Measurements from ENCODE around the gene BMP7.

Gene BMP7

DNA sequence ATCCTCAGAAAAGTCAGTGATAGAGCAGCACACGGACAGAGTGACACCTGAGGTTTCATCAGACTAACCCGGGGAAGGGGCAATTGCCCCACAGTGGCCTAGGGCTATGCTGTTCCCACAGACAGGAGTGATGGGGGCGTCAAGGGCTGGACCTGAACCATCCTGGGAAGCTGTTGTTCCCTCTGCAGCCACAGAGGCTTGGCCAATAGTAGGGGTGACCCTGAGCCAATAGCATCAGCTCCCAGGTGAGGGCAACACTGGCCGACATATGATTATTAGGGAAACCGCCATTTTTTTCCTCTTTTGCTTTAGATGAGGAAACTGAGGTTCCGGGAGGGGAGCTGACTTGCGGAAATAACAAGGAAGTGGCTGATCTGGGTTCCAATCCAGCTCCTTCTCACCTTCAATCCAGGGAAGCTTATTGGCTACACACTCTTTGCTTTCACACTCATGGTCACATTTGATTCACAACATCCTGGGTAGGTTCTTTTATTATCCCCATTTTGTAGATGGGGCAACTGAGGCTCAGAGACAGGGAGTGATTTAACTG, 126.0 kb downstream of the BMP7 start:
- Mint-ChIP-seq H3K27me3 (peaks cover 5% of the 10 kb centered on the region), H3K27ac (no peak overlapping the region), H3K4me3 (no peak overlapping the region), H3K9me3 (no peaks in the 10 kb centered on the region), H3K4me1 (no peaks in the 10 kb centered on the region), H3K36me3 (no peaks in the 10 kb centered on the region)
- CTCF ChIA-PET, result interaction anchor here (1.1 kb wide), 1 partner anchor 45 kb away, joined by 3 read pairs; no protein-coding TSS in a partner anchor
- no peak for DNase-seq

DNA sequence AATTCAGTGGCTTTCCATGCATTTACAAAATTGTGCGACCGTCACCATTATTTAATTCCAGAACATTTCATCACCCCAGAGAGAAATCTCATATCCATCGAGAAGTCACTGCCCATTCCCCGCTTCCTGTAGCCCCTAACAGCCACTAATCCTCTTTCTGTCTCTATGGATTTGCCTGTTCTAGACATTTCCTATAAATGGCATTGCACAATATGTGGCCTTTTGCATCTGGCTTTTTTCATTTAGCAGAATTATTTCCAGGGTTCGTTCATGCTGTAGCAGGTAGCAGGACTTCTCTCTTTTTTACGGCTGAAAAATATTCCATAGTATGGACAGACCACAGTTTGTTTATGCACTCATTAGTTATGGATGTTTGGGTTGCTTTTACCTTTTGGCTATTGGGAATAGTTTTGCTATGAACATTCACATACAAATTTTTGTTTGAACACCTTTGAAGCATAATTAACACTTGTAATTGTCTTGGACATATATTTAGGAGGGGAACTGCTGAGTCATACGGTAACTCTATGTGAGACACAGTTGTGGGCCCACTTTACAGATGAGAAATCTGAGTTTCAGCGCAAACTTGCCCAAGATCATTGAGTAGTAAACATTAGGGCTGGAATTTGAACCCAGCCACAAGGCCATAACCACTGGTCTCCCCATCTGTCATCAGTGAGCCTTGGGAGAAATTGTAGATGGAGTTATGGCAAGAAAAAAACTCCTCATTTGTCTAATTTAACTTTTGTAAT, 126.9 kb downstream of the BMP7 start:
- Mint-ChIP-seq H3K36me3 (no peaks in the 10 kb centered on the region), H3K4me1 (no peaks in the 10 kb centered on the region), H3K4me3 (no peak overlapping the region), H3K27ac (no peak overlapping the region), H3K9me3 (no peaks in the 10 kb centered on the region), H3K27me3 (peaks cover 10% of the 10 kb centered on the region)
- CTCF ChIA-PET, result no interaction called here
- no peak for DNase-seq

DNA sequence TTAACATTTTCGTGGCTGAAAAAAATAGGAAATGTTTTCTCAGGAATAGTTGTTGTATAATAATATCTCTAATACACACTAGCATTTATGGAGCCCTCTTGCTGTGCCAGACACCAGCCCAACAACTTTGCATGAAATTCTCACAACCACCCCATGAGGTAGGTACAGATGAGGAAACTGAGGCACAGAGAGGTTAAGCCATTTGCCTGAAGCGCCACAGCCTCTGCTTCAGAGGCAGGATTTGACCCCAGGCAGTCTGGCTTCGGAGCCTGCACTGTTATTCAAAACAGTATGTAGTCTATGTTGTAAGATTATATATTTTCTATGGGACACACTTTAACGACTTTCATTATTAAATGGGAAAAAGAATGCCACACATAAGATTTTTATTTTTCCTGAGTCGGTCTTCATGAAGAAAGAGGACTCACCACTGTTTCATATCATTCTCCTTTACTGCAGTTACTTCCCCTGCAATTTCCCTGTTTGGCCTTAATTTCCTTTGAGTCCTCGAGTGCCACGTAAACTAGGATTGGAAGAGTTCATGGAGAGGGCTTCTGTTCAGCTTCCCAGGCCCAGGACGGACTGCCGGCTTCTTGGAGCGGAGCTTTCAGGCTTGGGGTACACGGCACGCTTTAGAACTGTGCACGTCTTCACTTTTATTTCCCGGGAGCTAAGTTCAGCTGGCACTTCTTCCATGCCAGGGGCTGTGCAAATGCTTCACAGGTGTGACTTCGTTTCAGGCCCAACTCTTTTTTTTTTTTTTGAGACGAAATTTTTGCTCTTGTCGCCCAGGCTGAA, 128.0 kb downstream of the BMP7 start:
- no peak for DNase-seq
- CTCF ChIA-PET, result no interaction called here
- H3K27me3 Mint-ChIP-seq, result peaks cover 20% of the 10 kb centered on the region
- no peak overlapping the region for H3K27ac Mint-ChIP-seq
- H3K4me3 Mint-ChIP-seq, result no peak overlapping the region
- H3K36me3 Mint-ChIP-seq, result no peaks in the 10 kb centered on the region
- H3K9me3 Mint-ChIP-seq, result no peaks in the 10 kb centered on the region
- no peaks in the 10 kb centered on the region for H3K4me1 Mint-ChIP-seq

DNA sequence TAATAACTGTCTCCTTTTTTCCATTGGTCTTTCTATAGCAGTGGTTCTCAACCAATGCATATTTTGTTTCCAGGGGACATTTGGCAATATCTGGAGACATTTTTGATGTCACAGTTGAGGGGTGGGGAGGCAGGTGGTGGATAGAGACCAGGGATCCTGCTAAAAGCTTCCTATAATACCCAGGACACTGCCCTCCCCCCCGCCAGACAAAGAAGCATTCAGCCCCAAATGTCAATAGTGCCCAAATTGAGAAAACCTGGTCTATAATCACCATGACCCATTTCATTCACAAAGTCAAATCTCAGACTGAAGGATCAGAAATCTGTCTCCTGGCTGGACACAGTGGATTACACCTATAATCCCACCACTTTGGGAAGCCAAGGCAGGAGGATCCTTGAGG, 128.8 kb downstream of the BMP7 start:
- H3K27ac Mint-ChIP-seq, result no peak overlapping the region
- no peak for DNase-seq
- peaks cover 20% of the 10 kb centered on the region for H3K27me3 Mint-ChIP-seq
- no peak overlapping the region for H3K4me3 Mint-ChIP-seq
- H3K36me3 Mint-ChIP-seq, result no peaks in the 10 kb centered on the region
- CTCF ChIA-PET, result no interaction called here
- H3K9me3 Mint-ChIP-seq, result no peaks in the 10 kb centered on the region
- no peaks in the 10 kb centered on the region for H3K4me1 Mint-ChIP-seq

DNA sequence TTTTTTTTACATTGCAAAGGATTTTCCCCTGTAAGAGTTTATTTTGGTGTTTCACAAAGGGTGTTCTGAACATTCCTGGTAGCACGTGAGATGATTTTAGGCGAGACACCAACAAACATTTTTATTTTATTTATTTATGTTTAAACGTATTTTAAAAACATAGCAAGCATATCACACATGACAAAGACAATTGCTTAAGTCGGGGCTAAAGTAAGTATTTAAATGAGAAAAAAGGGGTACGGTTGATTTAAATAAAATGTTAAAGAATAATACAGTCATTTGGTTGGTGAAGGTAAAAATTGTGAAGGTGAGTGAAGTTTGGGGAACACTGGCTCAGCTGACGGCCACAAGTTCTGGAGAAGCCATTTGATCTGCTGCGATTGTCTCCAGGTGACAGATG, 129.7 kb downstream of the BMP7 start:
- Mint-ChIP-seq H3K4me3 (no peak overlapping the region), H3K27ac (no peak overlapping the region), H3K36me3 (no peaks in the 10 kb centered on the region), H3K9me3 (no peaks in the 10 kb centered on the region), H3K4me1 (no peaks in the 10 kb centered on the region), H3K27me3 (peaks cover 23% of the 10 kb centered on the region)
- DNase-seq, result no peak
- CTCF ChIA-PET, result no interaction called here

DNA sequence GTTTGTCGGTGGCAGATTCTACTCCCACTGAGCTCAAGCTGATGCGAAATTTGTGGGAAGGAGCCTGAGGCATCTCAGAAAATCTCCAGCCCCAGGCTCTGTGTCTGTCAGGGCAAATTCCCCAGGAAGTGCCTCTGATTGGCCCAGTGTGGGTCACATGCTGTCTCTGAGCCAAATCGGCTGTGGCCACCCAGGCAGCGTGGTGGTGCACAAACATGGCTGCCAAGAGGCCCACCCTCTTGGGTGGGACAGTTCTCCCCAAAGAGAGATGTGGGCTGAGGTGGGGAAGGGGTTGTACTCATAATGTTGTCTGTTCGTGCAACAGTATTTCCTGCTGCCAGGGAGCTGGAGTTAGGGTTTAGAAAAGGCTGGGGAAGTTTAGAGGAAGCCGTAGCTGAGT, 130.6 kb downstream of the BMP7 start:
- Mint-ChIP-seq H3K36me3 (no peaks in the 10 kb centered on the region), H3K27me3 (peaks cover 23% of the 10 kb centered on the region), H3K9me3 (no peaks in the 10 kb centered on the region), H3K4me1 (no peaks in the 10 kb centered on the region), H3K27ac (no peak overlapping the region), H3K4me3 (no peak overlapping the region)
- no peak for DNase-seq
- CTCF ChIA-PET, result no interaction called here

DNA sequence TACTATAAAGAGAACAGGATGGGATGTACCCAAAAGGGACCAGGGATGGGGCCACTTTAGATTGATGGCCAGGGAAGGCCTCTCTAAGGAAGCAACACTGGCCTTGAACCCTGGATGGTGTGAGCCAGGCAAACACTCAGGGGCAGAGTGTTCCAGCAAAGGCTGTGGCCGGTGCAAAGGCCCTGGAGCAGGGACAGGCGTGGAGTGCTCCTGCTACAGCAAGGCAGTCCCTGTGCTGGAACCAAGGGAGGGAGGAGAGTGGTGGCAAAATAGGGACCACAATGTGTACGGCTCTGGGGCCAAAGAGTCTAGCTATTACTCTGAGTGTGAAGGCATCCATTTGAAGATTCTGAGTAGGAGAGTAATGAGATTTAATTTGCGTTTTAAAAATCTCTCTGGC, 131.6 kb downstream of the BMP7 start:
- H3K4me1 Mint-ChIP-seq, result no peaks in the 10 kb centered on the region
- no peaks in the 10 kb centered on the region for H3K36me3 Mint-ChIP-seq
- H3K9me3 Mint-ChIP-seq, result no peaks in the 10 kb centered on the region
- DNase-seq, result no peak
- H3K27me3 Mint-ChIP-seq, result peaks cover 23% of the 10 kb centered on the region
- H3K4me3 Mint-ChIP-seq, result no peak overlapping the region
- CTCF ChIA-PET, result no interaction called here
- no peak overlapping the region for H3K27ac Mint-ChIP-seq

DNA sequence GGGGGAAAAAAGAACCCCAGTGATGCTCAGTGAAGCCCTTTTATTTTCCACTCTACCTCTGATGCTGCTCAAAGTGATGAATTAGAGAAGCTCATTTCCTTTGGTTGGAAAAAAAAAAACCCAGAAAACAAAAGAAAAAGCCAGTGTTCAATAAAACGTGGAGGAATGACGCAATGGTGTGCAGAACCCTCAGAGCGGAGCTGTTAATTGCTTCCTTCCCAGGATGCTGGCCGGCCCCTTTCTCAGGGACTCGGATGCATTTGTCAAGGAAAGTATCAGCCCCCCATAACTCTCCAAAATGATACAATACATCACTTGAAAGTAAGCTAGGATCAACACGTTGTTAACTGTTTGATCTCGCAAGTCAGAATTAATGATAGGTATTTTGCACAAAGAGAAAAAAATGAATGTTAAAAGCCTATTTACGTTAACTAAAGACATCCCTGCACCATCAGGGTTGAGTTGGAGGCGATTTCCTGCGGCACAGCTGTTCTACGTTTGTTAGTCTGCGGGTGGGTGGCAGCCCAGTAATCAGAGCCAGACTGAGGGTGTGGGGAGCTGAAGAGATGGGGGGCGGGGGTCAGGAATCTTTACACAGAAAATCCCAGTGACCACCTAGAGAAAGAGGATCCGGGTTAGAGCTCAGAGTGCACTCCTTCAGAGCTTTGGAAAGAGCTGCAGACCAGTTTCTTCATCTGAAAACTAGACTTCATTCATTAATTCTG, 132.4 kb downstream of the BMP7 start:
- H3K36me3 Mint-ChIP-seq, result no peaks in the 10 kb centered on the region
- CTCF ChIA-PET, result no interaction called here
- peaks cover 23% of the 10 kb centered on the region for H3K27me3 Mint-ChIP-seq
- no peak overlapping the region for H3K27ac Mint-ChIP-seq
- no peak overlapping the region for H3K4me3 Mint-ChIP-seq
- H3K4me1 Mint-ChIP-seq, result no peaks in the 10 kb centered on the region
- no peaks in the 10 kb centered on the region for H3K9me3 Mint-ChIP-seq
- no peak for DNase-seq

DNA sequence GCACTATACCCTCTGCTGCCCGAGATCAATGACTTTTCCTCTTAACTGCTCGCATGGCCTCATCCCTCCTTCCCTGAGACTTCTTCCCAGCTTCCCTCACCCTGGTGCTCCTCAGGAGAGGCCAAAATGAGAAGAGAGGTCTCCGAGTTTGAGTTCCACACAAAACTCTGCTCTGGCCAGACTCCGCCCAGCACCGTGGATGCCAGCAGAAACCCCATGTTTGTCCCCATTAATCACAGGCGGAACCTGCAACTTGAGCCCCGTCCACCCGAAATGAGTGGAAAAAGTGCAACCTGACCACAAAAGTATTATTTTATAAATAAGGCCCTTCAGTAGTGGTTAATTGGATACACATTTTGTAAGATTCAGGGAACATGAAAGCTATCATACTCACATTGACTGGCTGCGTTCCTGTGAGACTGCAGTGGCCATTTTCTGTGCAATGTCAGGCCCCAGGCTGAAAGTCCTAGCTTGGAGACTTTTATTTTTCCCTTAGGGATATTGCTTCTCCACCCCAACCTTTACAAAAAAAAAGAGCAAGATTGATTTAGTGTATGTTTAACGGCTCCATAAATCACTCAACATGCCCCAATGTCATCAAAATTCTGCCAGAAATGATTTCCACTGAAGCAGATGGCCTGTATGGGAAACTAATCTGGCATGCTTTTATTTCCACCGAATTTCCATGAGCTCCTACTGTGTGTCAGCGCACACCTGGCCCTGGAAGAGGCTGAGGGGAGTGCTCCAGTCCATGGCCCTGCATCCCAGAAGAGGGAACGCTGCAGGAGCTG, 134.6 kb downstream of the BMP7 start:
- no peak overlapping the region for H3K4me3 Mint-ChIP-seq
- CTCF ChIA-PET, result no interaction called here
- no peak overlapping the region for H3K27ac Mint-ChIP-seq
- no peaks in the 10 kb centered on the region for H3K4me1 Mint-ChIP-seq
- H3K36me3 Mint-ChIP-seq, result no peaks in the 10 kb centered on the region
- no peaks in the 10 kb centered on the region for H3K9me3 Mint-ChIP-seq
- DNase-seq, result no peak
- H3K27me3 Mint-ChIP-seq, result peaks cover 23% of the 10 kb centered on the region

DNA sequence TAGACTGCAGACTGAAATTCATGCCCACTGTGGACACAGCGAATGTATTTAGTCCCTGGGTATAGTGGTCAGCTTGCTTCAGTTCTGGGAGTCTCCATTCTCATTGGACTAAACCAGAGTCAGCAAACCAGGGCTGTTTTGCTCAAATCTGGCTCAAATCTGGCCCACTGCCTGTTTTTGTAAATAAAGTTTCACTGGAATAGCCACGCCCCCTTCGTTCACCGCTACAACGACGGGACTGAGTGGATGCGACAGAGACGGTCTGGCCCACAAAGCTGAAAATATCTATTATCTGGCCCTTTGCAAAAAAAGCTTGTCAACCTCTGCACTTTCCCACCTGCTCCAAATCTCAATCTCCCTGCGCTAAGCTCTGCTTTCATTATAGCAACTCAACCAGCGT, 135.4 kb downstream of the BMP7 start:
- CTCF ChIA-PET, result no interaction called here
- no peak overlapping the region for H3K27ac Mint-ChIP-seq
- H3K27me3 Mint-ChIP-seq, result peaks cover 25% of the 10 kb centered on the region
- H3K4me1 Mint-ChIP-seq, result peaks cover 5% of the 10 kb centered on the region
- no peaks in the 10 kb centered on the region for H3K9me3 Mint-ChIP-seq
- no peak overlapping the region for H3K4me3 Mint-ChIP-seq
- DNase-seq, result no peak
- no peaks in the 10 kb centered on the region for H3K36me3 Mint-ChIP-seq

DNA sequence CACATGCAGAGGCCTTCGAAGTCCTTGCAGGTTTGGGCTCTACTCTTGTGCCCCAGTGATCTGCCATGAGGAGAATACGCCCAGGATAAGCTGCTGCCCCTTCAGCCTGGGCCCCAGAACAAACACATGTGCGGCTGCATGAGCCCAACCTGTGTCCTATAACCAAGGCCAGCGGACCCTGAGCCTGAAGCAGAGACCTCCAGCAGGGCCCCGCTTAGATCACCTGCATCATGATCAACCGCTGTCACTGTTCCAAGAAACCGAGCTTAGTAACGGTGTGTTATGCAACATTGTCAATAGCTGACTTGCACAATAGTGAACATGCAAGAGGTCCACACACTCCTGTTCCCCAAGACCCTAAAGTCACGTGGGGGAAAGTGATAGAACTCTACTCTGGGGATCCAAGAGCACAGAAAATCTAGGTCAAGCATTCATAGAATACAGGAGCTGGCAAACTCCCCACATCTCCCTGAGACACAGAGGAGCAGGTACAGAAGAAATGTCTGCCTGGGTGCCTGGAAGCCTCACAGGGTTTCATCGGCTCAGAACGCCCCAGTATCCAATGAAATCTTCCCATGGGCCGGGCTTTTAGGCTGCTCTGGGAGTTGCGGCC, 136.2 kb downstream of the BMP7 start:
- no peaks in the 10 kb centered on the region for H3K36me3 Mint-ChIP-seq
- no peak for DNase-seq
- H3K9me3 Mint-ChIP-seq, result no peaks in the 10 kb centered on the region
- CTCF ChIA-PET, result no interaction called here
- H3K27ac Mint-ChIP-seq, result no peak overlapping the region
- H3K27me3 Mint-ChIP-seq, result peaks cover 27% of the 10 kb centered on the region
- H3K4me1 Mint-ChIP-seq, result peaks cover 5% of the 10 kb centered on the region
- no peak overlapping the region for H3K4me3 Mint-ChIP-seq

DNA sequence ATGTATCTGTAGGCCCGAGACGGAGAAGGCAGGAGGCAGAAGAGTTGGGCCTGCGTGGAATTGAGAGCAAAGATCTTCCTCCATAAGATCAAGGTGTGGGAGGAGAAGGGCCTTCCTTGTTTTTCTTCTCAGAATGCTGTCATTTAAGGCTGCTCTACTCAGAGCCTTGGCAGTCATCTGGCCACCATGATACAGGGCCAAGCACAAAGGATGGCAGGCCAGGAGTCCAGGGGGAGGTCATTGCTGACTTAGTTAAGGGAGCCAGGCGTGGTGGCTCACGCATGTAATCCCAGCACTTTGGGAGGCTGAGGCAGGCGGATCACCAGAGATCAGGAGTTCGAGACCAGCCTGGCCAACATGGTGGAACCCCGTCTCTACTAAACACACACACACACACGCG, 137.1 kb downstream of the BMP7 start:
- no peaks in the 10 kb centered on the region for H3K36me3 Mint-ChIP-seq
- H3K4me3 Mint-ChIP-seq, result no peak overlapping the region
- H3K4me1 Mint-ChIP-seq, result peaks cover 5% of the 10 kb centered on the region
- CTCF ChIA-PET, result no interaction called here
- H3K27ac Mint-ChIP-seq, result no peak overlapping the region
- H3K27me3 Mint-ChIP-seq, result peaks cover 23% of the 10 kb centered on the region
- no peak for DNase-seq
- H3K9me3 Mint-ChIP-seq, result no peaks in the 10 kb centered on the region

DNA sequence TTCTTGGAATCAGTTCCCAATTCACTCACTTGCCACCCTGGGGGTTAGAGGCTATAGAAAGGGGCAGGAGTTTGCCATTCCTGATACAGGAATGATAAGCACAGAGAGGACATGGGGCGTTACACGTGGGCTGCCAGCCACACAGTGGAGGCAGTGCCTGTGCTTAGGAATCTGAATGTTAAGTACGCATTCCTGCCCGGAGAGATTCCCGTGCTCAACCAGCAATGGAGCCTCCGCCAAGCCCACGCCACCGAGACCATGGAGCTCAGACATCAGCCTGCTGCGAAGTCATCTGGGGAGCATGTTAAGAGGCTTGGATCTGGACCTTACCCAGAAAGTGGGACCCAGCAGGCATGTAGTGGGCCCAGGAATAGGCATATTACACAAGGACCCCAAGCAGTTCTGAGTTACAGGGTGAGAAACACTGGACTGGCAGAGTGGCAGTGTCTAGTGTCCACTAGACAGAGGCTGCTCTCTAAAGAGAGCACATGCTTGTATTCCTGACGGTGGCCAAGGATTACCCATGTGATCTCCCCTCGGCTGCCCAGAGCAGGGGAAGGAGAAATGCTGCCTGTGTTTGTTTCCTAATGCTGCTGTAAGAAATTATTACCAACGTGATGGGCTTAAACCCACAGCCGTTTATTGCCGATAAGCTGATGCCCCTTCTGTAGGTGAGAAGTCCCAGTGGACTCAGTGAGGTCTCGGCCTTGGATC, 138.2 kb downstream of the BMP7 start:
- no peak for DNase-seq
- H3K4me3 Mint-ChIP-seq, result no peak overlapping the region
- CTCF ChIA-PET, result no interaction called here
- peaks cover 5% of the 10 kb centered on the region for H3K4me1 Mint-ChIP-seq
- no peaks in the 10 kb centered on the region for H3K36me3 Mint-ChIP-seq
- H3K9me3 Mint-ChIP-seq, result no peaks in the 10 kb centered on the region
- no peak overlapping the region for H3K27ac Mint-ChIP-seq
- H3K27me3 Mint-ChIP-seq, result peaks cover 20% of the 10 kb centered on the region
